Stimulated activated CD8-positive, alpha-beta memory T cell treated with anti-CD3 and anti-CD28 coated beads, Interleukin-12 subunit alpha, Interleukin-12 subunit beta, amount 100 ng/mL, for 24 hours (primary cell): ENCODE data around the gene CCP110.

ENCODE experiments used
- DNase-seq: peaks from one replicate; pipeline ENCODE4 v3.0.0-alpha.2; 2020; ENCODE audit errors: extremely low read depth

Gene CCP110

GRCh38 chr16:19555186-19555937 lies 31.6 kb downstream of the CCP110 start, which contains the start of gene VPS35L:
VPS35L (plus strand) TSS chr16:19555703; CDS start chr16:19555730, 27 bp downstream.
- peak; percentile 82 for DNase-seq

- no peak for DNase-seq
These were observed 32.4 kb downstream of the CCP110 start for GRCh38 chr16:19555938-19556771.

GRCh38 chr16:19559242-19559910 lies 35.6 kb downstream of the CCP110 start:
- no peak for DNase-seq

GRCh38 chr16:19560078-19560477 lies 36.3 kb downstream of the CCP110 start:
- no peak for DNase-seq

DNA sequence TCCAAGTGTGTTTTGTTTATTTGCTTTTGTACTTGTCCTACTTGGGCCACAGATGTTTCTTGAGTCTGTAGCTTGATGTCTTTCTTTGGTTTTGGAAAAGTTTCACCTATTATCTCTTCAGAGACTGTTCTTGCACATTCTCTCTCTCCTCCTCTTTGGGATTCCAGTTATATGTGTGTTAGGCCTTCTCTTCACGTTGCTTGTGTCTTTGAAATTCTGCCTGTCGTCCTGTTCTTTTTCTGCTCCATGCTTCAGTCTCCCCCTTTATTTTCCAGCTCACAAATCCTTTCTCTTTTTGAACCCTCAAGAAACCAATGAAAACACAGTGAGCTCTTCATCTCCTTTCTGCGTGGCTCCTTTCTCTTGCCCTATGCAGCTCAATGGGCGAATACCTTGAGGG lies 39.6 kb downstream of the CCP110 start:
- DNase-seq = no peak

DNA sequence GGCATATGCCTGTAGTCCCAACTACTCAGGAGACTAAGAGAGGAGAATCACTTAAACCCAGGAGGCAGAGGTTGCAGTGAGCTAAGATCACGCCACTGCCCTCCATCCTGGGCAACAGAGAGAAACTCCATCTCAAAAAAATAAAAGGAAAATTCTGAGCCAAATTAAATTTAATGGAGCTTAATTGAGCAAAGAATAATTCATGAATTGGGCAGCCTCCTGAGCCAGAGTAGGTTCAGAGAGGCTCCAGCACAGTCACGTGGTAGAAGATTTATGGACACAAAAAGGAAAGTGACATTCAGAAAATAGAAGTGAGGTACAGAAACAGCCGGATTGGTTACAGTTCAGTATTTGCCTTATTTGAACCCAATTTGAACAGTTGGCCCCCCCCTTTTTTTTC lies 42.6 kb downstream of the CCP110 start:
- DNase-seq = no peak

- DNase-seq = no peak
These were observed 43.8 kb downstream of the CCP110 start for GRCh38 chr16:19567560-19567959.

- no peak for DNase-seq
These were observed 50.3 kb downstream of the CCP110 start for GRCh38 chr16:19573997-19574396.

- DNase-seq = no peak
These were observed 50.9 kb downstream of the CCP110 start for GRCh38 chr16:19574615-19575014.

- no peak for DNase-seq
These were observed 54.7 kb downstream of the CCP110 start for GRCh38 chr16:19578378-19578971.

DNA sequence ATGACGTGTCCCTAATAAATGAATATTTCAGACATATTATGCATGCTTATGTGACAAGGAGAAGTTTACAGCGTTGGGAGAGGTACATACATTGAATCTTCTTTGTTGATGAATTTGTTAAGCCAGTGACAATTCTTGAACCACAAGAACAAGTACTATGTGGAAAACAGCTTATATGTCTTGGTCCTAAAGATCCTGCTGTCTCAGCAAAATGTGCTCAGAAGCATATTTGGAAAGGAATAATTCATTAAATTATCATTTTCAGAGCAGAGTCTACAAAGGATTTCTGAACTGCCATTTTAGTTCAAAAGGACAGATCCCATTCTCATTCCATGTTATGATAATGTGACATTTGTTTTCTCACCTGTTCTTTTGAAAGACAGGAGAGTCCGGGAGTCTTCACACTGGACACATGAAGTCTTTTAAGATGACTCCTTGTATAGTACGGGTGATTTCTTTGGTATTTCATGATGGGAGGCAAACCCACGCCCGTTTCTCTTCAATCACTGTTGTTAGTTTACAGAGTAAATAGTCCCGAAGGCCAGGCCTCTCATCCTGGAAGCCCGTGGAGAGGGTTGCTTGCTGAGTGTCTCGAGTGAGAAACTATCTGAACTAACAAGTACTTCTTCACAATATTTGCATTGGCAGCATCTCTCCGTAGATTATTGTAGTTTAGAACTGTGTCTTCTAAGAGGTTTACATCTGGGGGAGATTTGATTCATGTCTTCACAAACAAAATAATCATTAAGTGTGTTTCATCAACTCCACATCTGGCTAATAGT lies 58.5 kb downstream of the CCP110 start:
- no peak for DNase-seq

DNA sequence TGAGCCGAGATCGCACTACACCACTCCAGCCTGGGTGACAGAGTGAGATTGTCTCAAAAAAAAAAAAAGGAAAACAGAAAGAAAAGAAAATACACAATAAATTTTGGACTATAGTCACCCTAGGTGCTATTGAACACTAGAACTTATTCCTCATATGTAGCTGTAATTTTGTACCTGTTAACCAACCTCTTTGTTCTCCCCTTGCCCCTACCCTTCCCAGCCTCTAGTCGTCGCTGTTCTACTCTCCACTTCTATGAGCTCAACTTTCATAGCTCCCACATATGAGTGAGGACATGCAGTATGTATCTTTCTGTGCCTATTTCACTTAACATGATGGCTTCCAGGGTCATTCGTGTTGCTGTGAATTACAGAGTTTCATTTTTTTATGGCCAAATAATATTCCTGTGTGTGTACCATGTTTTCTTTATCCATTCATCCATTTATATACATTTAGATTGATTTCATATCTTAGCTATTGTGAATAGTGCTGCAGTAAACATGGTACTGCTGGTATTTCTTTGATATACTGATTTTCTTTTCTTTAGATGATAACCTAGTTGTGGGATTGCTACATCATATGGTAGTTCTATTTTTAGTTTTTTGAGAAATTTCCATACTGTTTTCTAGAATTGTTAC lies 60.0 kb downstream of the CCP110 start:
- DNase-seq = no peak

DNA sequence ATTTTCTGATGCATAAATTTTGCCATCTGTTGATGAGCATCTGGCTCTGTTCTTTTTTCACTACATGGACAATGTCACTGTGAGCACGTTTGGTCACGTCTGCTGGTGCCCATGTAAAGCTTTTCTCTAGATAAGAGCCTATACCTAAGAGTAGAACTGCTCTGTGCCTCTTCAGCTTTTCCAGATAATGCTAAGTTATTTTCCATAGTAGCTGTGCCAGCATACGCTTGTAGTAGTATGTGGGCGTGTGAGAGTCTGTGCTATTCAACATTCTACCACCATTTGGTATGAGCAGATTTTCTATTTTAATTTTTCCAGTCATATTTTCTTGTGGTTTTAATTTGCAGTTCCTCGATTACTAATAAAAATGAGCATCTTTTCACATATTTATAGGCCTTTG lies 64.9 kb downstream of the CCP110 start:
- DNase-seq = no peak

DNA sequence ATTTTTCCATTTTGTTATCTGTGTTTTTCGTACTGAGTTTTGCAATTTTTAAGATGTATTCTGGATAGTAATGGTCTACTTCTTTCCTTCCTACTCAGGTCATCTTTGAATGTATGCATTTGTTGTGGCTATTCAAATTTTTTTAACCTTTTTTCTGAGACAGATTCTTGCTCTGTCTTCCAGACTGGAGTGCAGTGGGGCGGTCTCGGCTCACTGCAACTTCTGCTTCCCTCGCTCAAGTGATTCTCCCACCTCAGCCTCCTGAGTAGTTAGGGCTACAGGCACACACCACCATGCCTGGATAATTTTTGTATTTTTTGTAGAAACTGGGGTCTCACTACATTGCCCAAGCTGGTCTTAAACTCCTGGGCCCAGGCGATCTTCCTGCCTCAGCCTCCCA lies 65.4 kb downstream of the CCP110 start:
- DNase-seq = no peak

GRCh38 chr16:19589771-19590302 lies 66.1 kb downstream of the CCP110 start:
- no peak for DNase-seq

GRCh38 chr16:19595043-19595767 lies 71.5 kb downstream of the CCP110 start:
- DNase-seq = no peak

DNA sequence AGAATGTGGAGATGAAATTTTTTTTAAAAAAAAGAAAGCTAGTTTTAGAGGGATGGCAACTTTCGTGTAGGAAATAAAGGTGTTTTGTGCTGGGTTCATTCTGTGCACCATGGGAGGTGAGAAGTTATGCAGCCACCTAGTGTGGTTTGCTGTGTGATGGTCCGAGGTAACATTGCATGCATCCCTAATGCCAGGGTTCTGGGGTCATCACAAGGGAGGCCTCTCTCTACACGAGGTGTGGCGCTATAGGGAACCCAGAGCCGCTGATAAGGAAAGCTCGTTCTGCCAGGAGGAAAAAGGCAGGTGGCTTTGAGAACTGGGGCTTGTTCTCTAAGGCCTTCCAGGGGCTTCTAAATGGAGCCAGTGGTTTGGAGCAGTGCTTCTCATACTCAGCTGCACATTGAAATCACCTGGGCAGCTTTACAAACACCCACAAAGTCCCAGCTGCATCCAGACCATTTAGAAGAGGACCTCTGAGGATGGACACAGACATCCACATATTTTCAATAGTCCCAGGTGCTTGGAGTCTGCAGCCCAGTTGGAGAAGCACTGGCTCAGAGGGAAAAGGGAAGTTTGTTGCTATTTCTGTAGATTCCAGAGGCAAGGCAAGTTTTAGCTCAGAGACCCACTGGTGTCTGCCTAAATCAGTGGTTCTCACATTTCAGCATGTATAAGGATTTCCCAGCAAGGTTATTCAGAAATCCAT lies 75.2 kb downstream of the CCP110 start:
- no peak for DNase-seq

DNA sequence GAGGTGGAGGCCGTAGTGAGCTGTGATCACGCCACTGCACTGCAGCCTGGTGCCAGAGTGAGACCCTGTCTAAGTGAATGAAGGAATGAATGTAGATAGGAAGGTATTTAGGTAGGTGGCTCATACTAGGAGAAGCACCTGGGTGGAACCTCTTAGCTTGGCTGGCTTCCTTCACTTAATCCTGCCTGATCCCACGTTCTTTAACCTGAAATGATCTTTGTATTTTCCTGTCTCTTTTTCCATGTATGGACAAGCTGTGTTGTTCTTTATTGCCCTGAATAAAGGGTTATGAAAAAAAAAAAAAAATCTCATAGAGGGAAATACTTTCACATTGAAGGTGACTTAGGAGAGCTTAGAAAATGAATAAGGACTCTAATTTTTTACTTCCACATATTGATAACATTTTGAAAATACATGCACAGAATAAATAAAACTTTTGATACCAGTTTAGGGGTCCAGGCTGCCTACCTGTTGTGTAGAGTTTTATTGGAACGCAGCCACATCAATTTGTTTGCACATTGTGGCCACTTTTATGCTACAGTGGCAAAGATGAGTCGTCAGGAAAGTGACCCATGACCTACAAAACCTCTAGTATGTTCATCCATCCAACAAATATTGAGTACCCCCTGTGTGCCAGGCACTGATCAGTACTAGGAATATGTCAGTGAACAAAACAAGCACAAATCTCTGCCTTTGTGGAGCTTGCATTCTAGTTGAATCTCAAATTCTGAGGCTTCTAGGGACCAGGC lies 76.4 kb downstream of the CCP110 start:
- no peak for DNase-seq
